B cell (primary cell): ENCODE results near the gene CEACAM19. TPM values are rescaled to one million over a fixed set of nuclear protein-coding genes. Genes with fewer than 3 reads are reported as not detected.
A peak's percentile ranks its signal among the peaks of the same experiment; 100 is the strongest.

Experiments used
- ATAC-seq: fragments of 200-7000 bp; cut with Tn5 transposase; one replicate; pipeline ENCODE4 v1.10.0; 2021; ENCODE audit warnings: low read depth, mild to moderate bottlenecking, moderate number of reproducible peaks, moderate library complexity
- CTCF ChIA-PET: fragments of 350-600 bp; sonication (Branson Sonifier 250); formaldehyde crosslinking; loops from one replicate; lab custom pipeline; 2021; ENCODE audit warnings: antibody characterized with exemption, inconsistent platforms; lab: Charles Lee
- POLR2A ChIA-PET: fragments of 350-600 bp; sonication (Branson Sonifier 250); formaldehyde crosslinking; loops from one replicate; lab custom pipeline; 2021; ENCODE audit warnings: antibody characterized with exemption; lab: Charles Lee
- DNase-seq: peaks from one replicate; pipeline ENCODE4 v3.0.0; 2013
- H2AFZ ChIP-seq: 2 replicates; pipeline ENCODE4 v1.6.1; 2012; ENCODE audit warnings: mild to moderate bottlenecking, low read depth, low read length; ENCODE audit not compliant: insufficient read depth, poor library complexity, severe bottlenecking
- H3K27ac ChIP-seq, 2 donors: 1 replicate in 1 of 2; 2 replicates in 1 of 2; pipeline ENCODE4 v1.5.1; 2012 to 2013; ENCODE audit warnings: low read length in 2 of 2, mild to moderate bottlenecking in 2 of 2, moderate library complexity in 1 of 2
- H3K27me3 ChIP-seq, 4 experiments: fragments of 200-600 bp in 1 of 4; sonication (generic) in 1 of 4; replicated peaks in 1 of 4; 1 replicate in 2 of 4; 2 replicates in 2 of 4; pipeline versions ENCODE4 v1.6.1 to v1.7.0; 2013 to 2016; ENCODE audit warnings: low read length in 3 of 4, mild to moderate bottlenecking in 2 of 4, mixed read lengths in 1 of 4, moderate library complexity in 1 of 4; ENCODE audit not compliant: insufficient read depth in 4 of 4, control insufficient read depth in 3 of 4; ENCODE audit errors: control extremely low read depth in 1 of 4
- H3K36me3 ChIP-seq, 2 experiments: replicated peaks in 1 of 2; 1 replicate in 1 of 2; 2 replicates in 1 of 2; pipeline versions ENCODE4 v1.6.1 to v1.7.1; 2013; ENCODE audit warnings: low read length in 1 of 2; ENCODE audit not compliant: insufficient read depth in 2 of 2, control insufficient read depth in 1 of 2; ENCODE audit errors: control extremely low read depth in 1 of 2, extremely low read depth in 1 of 2
- H3K4me1 ChIP-seq, 2 donors: fragments of 200-600 bp in 1 of 2; sonication (generic) in 1 of 2; 1 replicate in 1 of 2; 2 replicates in 1 of 2; pipeline versions ENCODE4 v1.5.1 to v1.6.1; 2013 to 2017; ENCODE audit warnings: low read length in 2 of 2; ENCODE audit not compliant: control insufficient read depth in 2 of 2, insufficient read depth in 2 of 2
- H3K4me2 ChIP-seq: replicated peaks from 2 replicates; pipeline ENCODE3; 2012; ENCODE audit warnings: mild to moderate bottlenecking, low read depth, low read length; ENCODE audit not compliant: poor library complexity, severe bottlenecking
- H3K4me3 ChIP-seq, 5 experiments: fragments of 200-600 bp in 1 of 5; sonication (generic) in 1 of 5; 1 replicate in 3 of 5; 2 replicates in 2 of 5; pipeline versions ENCODE4 v1.5.1 to v1.7.0; 2011 to 2016; ENCODE audit warnings: low read length in 4 of 5, mild to moderate bottlenecking in 4 of 5, low read depth in 2 of 5, control low read depth in 1 of 5, moderate library complexity in 1 of 5; ENCODE audit not compliant: insufficient read depth in 1 of 5; ENCODE audit errors: control extremely low read depth in 1 of 5, extremely low read depth in 1 of 5
- H3K79me2 ChIP-seq: fragments of 200-600 bp; sonication (generic); one replicate; pipeline ENCODE4 v1.6.0; 2016; ENCODE audit warnings: low read length; ENCODE audit not compliant: control insufficient read depth, insufficient read depth
- H3K9ac ChIP-seq: fragments of 200-600 bp; sonication (generic); 2 replicates; pipeline ENCODE4 v1.6.1; 2017; ENCODE audit warnings: mild to moderate bottlenecking, low read length, moderate library complexity
- H3K9me3 ChIP-seq, 3 donors: one replicate each; pipeline versions ENCODE4 v1.6.1 to v1.7.1; 2013; ENCODE audit warnings: low read length in 2 of 3; ENCODE audit not compliant: control insufficient read depth in 2 of 3, insufficient read depth in 1 of 3; ENCODE audit errors: control extremely low read depth in 1 of 3
- H4K20me1 ChIP-seq: 2 replicates; pipeline ENCODE4 v1.6.0; 2012; ENCODE audit warnings: mild to moderate bottlenecking, low read length; ENCODE audit not compliant: insufficient read depth, control insufficient read depth, poor library complexity, severe bottlenecking
- H3K27ac Mint-ChIP-seq: one replicate; pipeline ENCODE4 v1.8.0; 2021; ENCODE audit warnings: mixed read lengths
- H3K27me3 Mint-ChIP-seq: one replicate; pipeline ENCODE4 v1.8.0; 2021; ENCODE audit warnings: mixed read lengths
- H3K4me1 Mint-ChIP-seq: one replicate; pipeline ENCODE4 v1.8.0; 2021; ENCODE audit warnings: mixed read lengths
- H3K4me3 Mint-ChIP-seq: one replicate; pipeline ENCODE4 v1.8.0; 2021; ENCODE audit warnings: mixed read lengths
- H3K9me3 Mint-ChIP-seq: one replicate; pipeline ENCODE4 v1.8.0; 2022; ENCODE audit warnings: mixed read lengths; ENCODE audit not compliant: insufficient read depth
- EZH2 ChIP-seq: IDR thresholded peaks from 2 replicates; pipeline ENCODE4 v1.6.1; 2012; ENCODE audit warnings: borderline replicate concordance, low read depth, mild to moderate bottlenecking, moderate library complexity, low read length; ENCODE audit not compliant: insufficient read depth, poor library complexity, severe bottlenecking
- WGBS: methylation state at CpG from one replicate; pipeline ENCODE4 v1.1.5; 2013; ENCODE audit warnings: missing lambda C conversion rate; ENCODE audit not compliant: insufficient coverage; 5-methylcytosine and 5-hydroxymethylcytosine counted together
- intact Hi-C: fragments of 100-400 bp; cut with micrococcal nuclease; formaldehyde crosslinking; loops from one replicate; pipeline ENCODE4 v1.10.0; 2022
- polyA plus RNA-seq: library from polyadenylated mRNA; depleted of rRNA; stranded (reverse); fragments of >200 nt; gene quantifications from 2 replicates; pipeline ENCODE4 v1.2.3, GENCODE V29; 2012
- total RNA-seq, 2 donors: library from RNA; stranded (reverse); fragments of 120-200 nt in 1 of 2; gene quantifications; 1 replicate in 1 of 2; 2 replicates in 1 of 2; pipeline versions ENCODE4 v1.2.3 to v1.2.4, GENCODE V29; 2013 to 2022
- TF ChIP-seq, protein P1 (sequence below): fragments of 200-600 bp; IDR thresholded peaks from one replicate; pipeline ENCODE4 v1.8.0; 2022; ENCODE audit warnings: antibody characterized with exemption, mild to moderate bottlenecking

Gene CEACAM19
- total and polyA plus RNA-seq, 2 donors (not counting 1 experiment from before 2014, with no cell fraction given) = not detected

DNA sequence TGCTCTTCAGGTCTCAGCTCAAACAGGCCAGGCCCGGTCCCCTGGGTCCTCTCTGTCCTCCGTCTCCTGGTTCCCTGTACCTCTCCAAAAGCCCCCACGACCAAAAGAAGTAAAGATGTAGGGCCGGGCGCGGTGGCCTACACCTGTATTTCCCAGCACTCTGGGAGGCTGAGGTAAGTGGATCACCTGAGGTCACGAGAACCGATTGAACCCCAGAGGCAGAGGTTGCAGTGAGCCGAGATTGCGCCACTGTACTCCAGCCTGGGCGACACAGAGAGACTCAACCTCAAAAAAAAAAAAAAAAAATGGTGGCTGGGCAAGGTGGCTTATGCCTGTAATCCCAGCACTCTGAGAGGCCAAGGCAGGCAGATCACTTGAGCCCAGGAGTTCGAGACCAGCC, 55.2 kb downstream of the CEACAM19 start:
- Mint-ChIP-seq H3K4me3 (no peak overlapping the region), H3K4me1 (peaks cover 54% of the 10 kb centered on the region), H3K27ac (peak overlapping the region; percentile 26), H3K9me3 (no peaks in the 10 kb centered on the region), H3K27me3 (no peaks in the 10 kb centered on the region)
- Histone ChIP-seq H2AFZ (no peak overlapping the region), H3K9me3 (no peaks in the 10 kb centered on the region), H3K27me3 (no peaks in the 10 kb centered on the region), H3K9ac (no peak overlapping the region), H3K4me1 (peaks cover 42 to 65% of the 10 kb centered on the region in 2 donors), H3K4me3 (no peak overlapping the region), H3K4me2 (no peak overlapping the region), H3K36me3 (no peaks in the 10 kb centered on the region), H3K79me2 (no peaks in the 10 kb centered on the region), H3K27ac (no peak overlapping the region), H4K20me1 (no peaks in the 10 kb centered on the region)
- no peak for DNase-seq
- WGBS = 94% methylated on average over 6 of the region's 12 CpGs
- ChIA-PET CTCF (interaction anchor here (0.6 to 11.7 kb wide), 5 partner anchors 25 to 1621 kb away, joined by 3 to 591 read pairs (median 5); partner anchors contain the start of genes BCL3 and CBLC), POLR2A (interaction anchor here (0.7 kb wide), 3 partner anchors 22 to 37 kb away, joined by 3 to 4 read pairs (median 3); no protein-coding TSS in a partner anchor)
- intact Hi-C loops = loop anchor here (10.0 kb wide), 1 partner anchor 118 kb away; the partner anchor contains the start of gene NECTIN2
- TF ChIP-seq, protein P1, sequence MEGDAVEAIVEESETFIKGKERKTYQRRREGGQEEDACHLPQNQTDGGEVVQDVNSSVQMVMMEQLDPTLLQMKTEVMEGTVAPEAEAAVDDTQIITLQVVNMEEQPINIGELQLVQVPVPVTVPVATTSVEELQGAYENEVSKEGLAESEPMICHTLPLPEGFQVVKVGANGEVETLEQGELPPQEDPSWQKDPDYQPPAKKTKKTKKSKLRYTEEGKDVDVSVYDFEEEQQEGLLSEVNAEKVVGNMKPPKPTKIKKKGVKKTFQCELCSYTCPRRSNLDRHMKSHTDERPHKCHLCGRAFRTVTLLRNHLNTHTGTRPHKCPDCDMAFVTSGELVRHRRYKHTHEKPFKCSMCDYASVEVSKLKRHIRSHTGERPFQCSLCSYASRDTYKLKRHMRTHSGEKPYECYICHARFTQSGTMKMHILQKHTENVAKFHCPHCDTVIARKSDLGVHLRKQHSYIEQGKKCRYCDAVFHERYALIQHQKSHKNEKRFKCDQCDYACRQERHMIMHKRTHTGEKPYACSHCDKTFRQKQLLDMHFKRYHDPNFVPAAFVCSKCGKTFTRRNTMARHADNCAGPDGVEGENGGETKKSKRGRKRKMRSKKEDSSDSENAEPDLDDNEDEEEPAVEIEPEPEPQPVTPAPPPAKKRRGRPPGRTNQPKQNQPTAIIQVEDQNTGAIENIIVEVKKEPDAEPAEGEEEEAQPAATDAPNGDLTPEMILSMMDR = no peak
- TF ChIP-seq EZH2 = no peak
- ATAC-seq = no peak

DNA sequence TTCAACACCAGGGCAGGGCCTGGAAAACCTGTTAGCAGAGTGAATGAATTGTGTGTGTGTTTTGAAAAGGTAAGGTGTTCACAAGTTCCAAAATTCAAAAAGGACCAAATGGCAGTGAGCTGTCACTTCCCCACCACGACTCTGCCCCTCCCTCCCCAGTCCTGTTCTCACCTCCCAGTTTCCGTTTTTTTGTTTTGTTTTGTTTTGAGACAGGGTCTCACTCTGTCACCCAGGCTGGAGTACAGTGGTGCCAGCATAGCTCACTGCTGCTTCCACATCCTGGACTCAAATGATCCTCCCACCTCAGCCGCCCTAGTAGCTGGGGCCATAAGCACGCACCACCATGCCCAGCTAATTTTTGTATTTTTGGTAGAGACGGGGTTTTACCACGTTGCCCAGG, 56.9 kb downstream of the CEACAM19 start:
- H3K9ac ChIP-seq = no peak overlapping the region
- no peak overlapping the region for H2AFZ ChIP-seq
- ChIA-PET CTCF (interaction anchor here (0.9 to 11.7 kb wide), 4 partner anchors 25 to 55 kb away, joined by 4 to 591 read pairs (median 4); partner anchors contain the start of gene CBLC), POLR2A (no interaction called here)
- H3K4me3 ChIP-seq = no peak overlapping the region
- Mint-ChIP-seq H3K4me1 (peaks cover 42% of the 10 kb centered on the region), H3K27me3 (no peaks in the 10 kb centered on the region), H3K9me3 (no peaks in the 10 kb centered on the region), H3K4me3 (peak overlapping the region; percentile 45), H3K27ac (peak overlapping the region; percentile 50)
- 66% methylated on average over 2 of the region's 6 CpGs for WGBS
- peak overlapping the region; percentile 14 for H3K4me2 ChIP-seq
- no peak for TF ChIP-seq EZH2
- TF ChIP-seq, protein P1 = no peak
- no peaks in the 10 kb centered on the region for H3K79me2 ChIP-seq
- DNase-seq = no peak
- no peaks in the 10 kb centered on the region for H3K9me3 ChIP-seq
- no peaks in the 10 kb centered on the region for H3K27me3 ChIP-seq
- no peaks in the 10 kb centered on the region for H4K20me1 ChIP-seq
- no peak for ATAC-seq
- intact Hi-C loops = loop anchor here (10.0 kb wide), 1 partner anchor 117 kb away; the partner anchor contains the start of gene NECTIN2
- no peaks in the 10 kb centered on the region for H3K36me3 ChIP-seq
- H3K27ac ChIP-seq = no peak overlapping the region
- peaks cover 32 to 53% of the 10 kb centered on the region in 2 donors for H3K4me1 ChIP-seq
